ENCODE data around the gene CDH22.

CDH22 gene

GRCh38 chr20:46286977-46287376 is 21.3 kb downstream of the CDH22 start:
- H3K4me3 ChIP-seq (ENCODE audit: low read depth, low read length), result no peak overlapping the region
- no peak for TF ChIP-seq CTCF (IDR thresholded peaks at IDR 0.05; ENCODE audit: control insufficient read depth, extremely low read depth, insufficient read depth)

GRCh38 chr20:46286382-46286781 is 21.9 kb downstream of the CDH22 start:
- H3K4me3 ChIP-seq (ENCODE audit: low read depth, low read length), result no peak overlapping the region
- TF ChIP-seq CTCF (IDR thresholded peaks at IDR 0.05; ENCODE audit: control insufficient read depth, extremely low read depth, insufficient read depth), result no peak
- no peak for DNase-seq (ENCODE audit: low read depth)

More at GRCh38 chr20:46286977-46287376, 21.3 kb downstream of the CDH22 start:
- no peak for DNase-seq (ENCODE audit: low read depth)

- TF ChIP-seq CTCF (IDR thresholded peaks at IDR 0.05; ENCODE audit: control insufficient read depth, extremely low read depth, insufficient read depth), result no peak
- no peak overlapping the region for H3K4me3 ChIP-seq (ENCODE audit: low read depth, low read length)
- no peak for DNase-seq (ENCODE audit: low read depth)
Observed at GRCh38 chr20:46285740-46286139, 22.6 kb downstream of the CDH22 start.

- no peak for DNase-seq (ENCODE audit: low read depth)
- no peak overlapping the region for H3K4me3 ChIP-seq (ENCODE audit: low read depth, low read length)
- TF ChIP-seq CTCF (IDR thresholded peaks at IDR 0.05; ENCODE audit: control insufficient read depth, extremely low read depth, insufficient read depth), result no peak
Observed at GRCh38 chr20:46285072-46285471, 23.2 kb downstream of the CDH22 start.

GRCh38 chr20:46284040-46284427 is 24.3 kb downstream of the CDH22 start:
- no peak for DNase-seq (ENCODE audit: low read depth)
- no peak overlapping the region for H3K4me3 ChIP-seq (ENCODE audit: low read depth, low read length)
- no peak for TF ChIP-seq CTCF (IDR thresholded peaks at IDR 0.05; ENCODE audit: control insufficient read depth, extremely low read depth, insufficient read depth)

GRCh38 chr20:46283426-46284039 is 24.8 kb downstream of the CDH22 start:
- no peak for DNase-seq (ENCODE audit: low read depth)
- TF ChIP-seq CTCF (IDR thresholded peaks at IDR 0.05; ENCODE audit: control insufficient read depth, extremely low read depth, insufficient read depth), result no peak
- no peak overlapping the region for H3K4me3 ChIP-seq (ENCODE audit: low read depth, low read length)

- no peak overlapping the region for H3K4me3 ChIP-seq (ENCODE audit: low read depth, low read length)
- DNase-seq (ENCODE audit: low read depth), result no peak
- TF ChIP-seq CTCF (IDR thresholded peaks at IDR 0.05; ENCODE audit: control insufficient read depth, extremely low read depth, insufficient read depth), result no peak
Observed at GRCh38 chr20:46282669-46283068, 25.6 kb downstream of the CDH22 start.

All from LNCaP clone FGC (cell line).